DND-41 (cell line): ENCODE results near the gene ATXN2.

ENCODE experiments used
- CTCF ChIP-seq: IDR thresholded peaks from 2 replicates; pipeline ENCODE4 v1.5.1; 2012; ENCODE audit warnings: borderline replicate concordance, low read length, moderate library complexity, mild to moderate bottlenecking; ENCODE audit not compliant: poor library complexity, severe bottlenecking; ENCODE audit errors: extremely low read depth
- EZH2 ChIP-seq: IDR thresholded peaks from 3 replicates; pipeline ENCODE4 v1.6.1; 2012; ENCODE audit warnings: borderline replicate concordance, low read depth, mild to moderate bottlenecking, moderate library complexity, low read length, inconsistent platforms; ENCODE audit not compliant: severe bottlenecking

DNA sequence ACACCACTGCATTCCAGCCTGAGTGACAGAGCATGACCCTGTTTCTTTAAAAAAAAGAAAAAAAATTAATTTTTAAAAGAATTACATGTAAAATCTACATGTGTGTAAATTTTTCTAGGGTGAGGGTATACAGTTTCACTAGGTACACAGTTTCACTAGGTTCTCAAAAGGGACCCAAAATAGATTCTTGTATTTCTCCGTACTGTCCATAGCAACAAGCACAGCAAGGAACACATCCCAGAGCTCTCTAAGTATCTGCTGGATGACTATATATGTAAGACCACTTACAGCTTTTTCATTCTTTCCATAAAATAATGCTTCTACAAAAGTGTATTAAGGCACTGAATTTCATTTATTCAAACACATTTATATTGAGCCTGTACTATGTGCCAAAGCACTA is 55.1 kb downstream of the ATXN2 start:
- TF ChIP-seq EZH2 (no peak), CTCF (no peak)
